ENCODE results near the gene B3GNT9.

Gene B3GNT9

GRCh38 chr16:67112591-67113399 lies 38.0 kb downstream of the B3GNT9 start:
- DNase-seq (ENCODE audit: low spot score) = no peak

- DNase-seq (ENCODE audit: low spot score) = no peak
These were observed 38.8 kb downstream of the B3GNT9 start for GRCh38 chr16:67111951-67112444.

GRCh38 chr16:67109407-67110135 lies 41.2 kb downstream of the B3GNT9 start, which contains the start of gene PHAF1:
Gene PHAF1 (plus strand): TSS chr16:67109941. CDS start chr16:67110176, 235 bp downstream.
- peak; percentile 89 for DNase-seq (ENCODE audit: low spot score)

GRCh38 chr16:67108931-67109406 lies 41.8 kb downstream of the B3GNT9 start:
- no peak for DNase-seq (ENCODE audit: low spot score)

GRCh38 chr16:67108489-67108888 lies 42.3 kb downstream of the B3GNT9 start:
- DNase-seq (ENCODE audit: low spot score) = no peak

- no peak for DNase-seq (ENCODE audit: low spot score)
These were observed 44.9 kb downstream of the B3GNT9 start for GRCh38 chr16:67105881-67106280.

GRCh38 chr16:67105246-67105645 lies 45.6 kb downstream of the B3GNT9 start:
- no peak for DNase-seq (ENCODE audit: low spot score)

- no peak for DNase-seq (ENCODE audit: low spot score)
These were observed 46.0 kb downstream of the B3GNT9 start for GRCh38 chr16:67104845-67105244.

GRCh38 chr16:67104061-67104460 lies 46.7 kb downstream of the B3GNT9 start:
- DNase-seq (ENCODE audit: low spot score) = peak; percentile 25

GRCh38 chr16:67101311-67102082 lies 49.3 kb downstream of the B3GNT9 start:
- no peak for DNase-seq (ENCODE audit: low spot score)

- DNase-seq (ENCODE audit: low spot score) = no peak
These were observed 50.1 kb downstream of the B3GNT9 start for GRCh38 chr16:67100569-67101310.

- no peak for DNase-seq (ENCODE audit: low spot score)
These were observed 52.2 kb downstream of the B3GNT9 start for GRCh38 chr16:67098599-67098998.

Data from kidney capillary endothelial cell (primary cell).